Measurements from ENCODE around the gene BTBD6.

GRCh38 chr14:105218611-105219010, 29.7 kb upstream of the BTBD6 start:
- TF ChIP-seq POLR2A (IDR thresholded peaks at IDR 0.05) (no peak), CTCF (IDR thresholded peaks at IDR 0.05) (no peak)
